ENCODE measurements around the gene APOBR.
A peak's percentile ranks its signal among the peaks of the same experiment; 100 is the strongest.
"Not testable (repeated sequence)": the region's sequence is repeated elsewhere in the genome, so short reads cannot be mapped to it uniquely, and the experiment has no call there.

APOBR gene

DNA sequence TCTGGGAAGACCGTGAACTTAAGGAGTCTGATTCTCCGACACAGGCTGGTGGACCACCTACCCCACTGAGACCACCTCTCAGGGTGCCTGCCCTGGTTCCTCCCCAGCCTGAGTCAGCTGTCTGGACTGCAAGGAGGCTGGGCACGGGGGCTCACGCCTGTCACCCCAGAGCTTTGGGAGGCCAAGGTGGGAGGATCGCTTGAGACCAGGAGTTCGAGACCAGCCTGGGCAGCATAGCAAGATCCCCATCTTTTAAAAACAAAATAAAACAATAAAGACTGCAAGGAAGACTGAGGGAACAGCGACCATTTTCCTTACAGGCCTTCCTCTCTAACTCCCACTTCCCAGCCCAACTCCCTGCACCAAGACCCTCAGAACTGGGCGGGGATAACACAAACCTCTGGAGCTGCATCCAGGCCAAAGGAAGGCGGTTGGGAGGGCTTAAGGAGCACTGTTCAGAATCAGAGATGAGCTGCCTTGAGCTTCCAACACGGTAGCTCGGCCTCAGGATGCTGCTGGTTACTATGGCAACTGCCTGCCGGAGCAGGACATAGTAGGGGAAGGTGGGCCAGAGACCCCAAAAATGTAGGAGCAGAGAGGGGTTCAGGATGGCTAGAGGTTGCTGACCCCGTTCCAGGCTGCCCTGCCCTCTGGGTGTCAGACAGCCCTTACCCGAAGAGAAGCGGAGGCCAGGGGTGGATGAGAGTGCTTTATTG lies 4.4 kb downstream of the APOBR start:
- DNase-seq, result no peak

DNA sequence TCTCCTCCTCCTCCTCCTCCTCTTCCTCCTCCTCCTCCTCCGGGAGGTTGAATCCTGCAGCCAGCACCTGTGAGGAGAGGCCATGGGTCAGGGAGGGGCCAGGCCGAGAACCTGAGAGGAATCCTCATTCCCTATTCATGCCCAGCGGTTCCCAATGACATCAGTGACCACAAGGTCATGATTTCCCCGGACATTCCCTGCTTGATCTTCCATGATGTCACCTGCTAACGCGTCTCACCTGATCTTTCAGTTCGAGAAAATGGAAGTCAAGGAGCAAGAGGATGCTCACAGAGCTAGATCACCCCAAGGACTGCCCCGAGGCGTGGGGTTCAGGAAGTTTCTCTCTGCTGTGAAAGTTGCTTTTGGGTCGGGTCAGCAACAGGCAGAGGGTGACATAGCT lies 5.4 kb downstream of the APOBR start:
- no peak for DNase-seq

DNA sequence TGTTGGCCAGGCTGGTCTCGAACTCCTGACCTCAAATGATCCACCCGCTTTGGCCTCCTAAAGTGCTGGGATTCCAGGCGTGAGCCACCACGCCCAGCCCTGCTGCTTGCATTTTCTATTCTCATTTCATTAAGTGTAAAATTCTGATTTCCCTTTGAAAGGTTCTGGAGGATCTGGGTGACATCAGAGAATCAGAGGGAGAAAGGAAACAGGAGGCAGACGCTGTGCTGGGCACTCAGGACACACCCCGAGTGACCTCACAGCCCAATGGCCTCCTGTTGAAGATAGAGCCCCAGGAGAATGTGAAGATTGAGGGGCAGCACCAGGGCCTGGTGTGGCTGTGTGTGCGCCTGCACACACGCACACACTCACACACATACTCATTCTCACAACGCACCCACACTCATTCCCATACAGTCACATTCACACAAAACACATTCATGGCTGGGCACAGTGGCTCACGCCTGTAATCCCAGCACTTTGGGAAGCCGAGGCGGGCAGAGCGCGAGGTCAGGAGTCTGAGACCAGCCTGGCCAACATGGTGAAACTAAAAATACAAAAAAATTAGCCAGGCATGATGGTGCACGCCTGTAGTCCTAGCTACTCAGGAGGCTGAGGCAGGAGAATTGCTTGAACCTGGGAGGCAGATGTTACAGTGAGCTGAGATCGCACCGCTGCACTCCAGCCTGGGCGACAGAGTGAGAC lies 6.2 kb downstream of the APOBR start:
- not testable (repeated sequence) for DNase-seq

DNA sequence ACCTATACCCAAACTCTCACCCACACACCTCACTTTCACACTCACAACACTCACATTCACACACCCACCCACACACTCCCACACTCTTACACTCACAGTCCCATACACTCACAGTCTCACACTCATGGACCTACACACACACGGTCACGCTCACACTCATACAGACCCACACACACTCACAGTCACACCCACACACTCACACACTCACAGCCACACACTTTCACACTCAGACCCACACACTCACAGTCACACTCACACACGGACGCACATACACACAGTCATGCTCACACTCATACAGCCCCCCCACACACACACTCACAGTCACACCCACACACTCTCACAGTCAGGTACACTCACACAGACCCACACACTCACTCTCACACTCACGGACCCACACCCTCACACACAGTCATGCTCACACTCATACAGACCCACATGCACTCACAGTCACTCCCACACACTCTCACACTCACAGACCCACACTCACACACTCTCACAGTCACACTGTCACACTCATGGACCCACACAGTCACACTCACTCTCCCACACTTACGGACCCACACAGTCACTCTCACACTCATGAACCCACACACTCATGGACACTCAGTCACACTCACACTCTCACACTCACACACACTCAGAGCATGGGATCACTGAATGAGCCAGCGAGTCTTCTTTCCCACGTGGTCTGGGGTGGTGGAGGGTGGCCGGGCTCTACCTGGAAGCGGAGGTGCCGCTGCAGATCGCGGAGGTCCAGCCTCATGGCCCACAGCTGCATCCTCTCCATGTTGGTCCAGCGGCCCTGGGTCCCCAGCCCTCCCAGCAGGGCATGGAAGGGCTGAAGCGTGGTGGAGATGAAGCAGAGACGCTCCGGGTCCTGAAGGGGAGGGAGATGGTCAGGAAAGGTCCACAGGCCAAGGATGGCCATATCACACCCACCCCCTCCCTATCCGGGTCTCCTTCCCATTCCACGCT lies 7.1 kb downstream of the APOBR start:
- no peak for DNase-seq

DNA sequence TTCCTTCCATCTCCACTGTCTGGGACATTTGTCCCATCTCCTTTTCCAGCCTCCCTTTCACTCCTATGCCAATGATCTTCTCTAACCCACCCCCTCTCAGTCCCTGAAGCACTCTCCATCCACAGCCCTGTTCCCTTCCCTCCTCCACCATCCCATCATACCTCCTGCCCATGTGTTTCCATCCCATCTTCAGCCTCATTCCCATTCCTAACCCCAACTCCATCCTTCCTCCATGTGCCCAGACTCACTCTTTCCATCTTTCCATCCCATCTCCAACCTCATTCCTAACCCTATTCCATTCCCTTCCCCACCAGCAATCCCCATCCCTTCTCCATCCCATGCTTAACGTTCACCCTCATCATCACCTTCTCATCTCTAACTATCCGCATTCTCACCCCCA lies 7.8 kb downstream of the APOBR start:
- no peak for DNase-seq

DNA sequence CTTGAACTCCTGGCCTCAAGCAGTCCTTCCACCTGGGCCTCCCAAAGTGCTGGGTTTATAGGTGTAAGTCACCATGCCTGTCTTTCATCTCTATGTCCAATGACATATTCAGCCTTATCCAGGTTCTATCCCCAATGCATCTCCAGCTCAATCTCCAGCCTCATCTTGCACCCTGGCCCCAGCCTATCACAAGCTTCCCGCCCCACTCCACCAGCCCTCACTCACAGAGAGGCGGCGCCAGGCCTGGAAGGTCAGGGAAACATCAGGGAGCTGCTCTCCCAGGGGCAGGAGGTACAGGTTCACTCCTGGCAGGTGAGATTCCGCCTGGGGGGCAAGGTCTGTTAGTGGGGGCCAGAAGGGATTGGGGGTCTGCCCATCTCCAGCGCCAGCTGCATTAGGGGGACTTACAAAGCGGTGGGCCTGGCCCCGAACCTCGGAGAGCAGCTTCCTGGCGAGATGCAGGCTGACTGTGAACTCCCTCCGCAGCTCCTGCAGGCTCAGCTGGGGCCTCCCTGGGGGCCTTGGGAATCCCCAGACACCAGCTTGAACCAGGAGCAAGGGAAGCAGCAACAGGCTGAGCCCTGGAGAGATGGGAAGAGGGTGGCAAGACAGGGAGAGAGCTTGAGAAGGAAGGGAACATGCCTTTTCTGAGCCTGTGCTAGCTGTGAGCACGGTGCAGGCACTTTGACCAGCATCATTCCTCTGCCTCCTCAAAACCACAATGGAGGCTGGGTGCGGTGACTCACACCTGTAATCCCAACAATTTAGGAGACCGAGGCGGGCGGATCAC lies 9.2 kb downstream of the APOBR start:
- no peak for DNase-seq

DNA sequence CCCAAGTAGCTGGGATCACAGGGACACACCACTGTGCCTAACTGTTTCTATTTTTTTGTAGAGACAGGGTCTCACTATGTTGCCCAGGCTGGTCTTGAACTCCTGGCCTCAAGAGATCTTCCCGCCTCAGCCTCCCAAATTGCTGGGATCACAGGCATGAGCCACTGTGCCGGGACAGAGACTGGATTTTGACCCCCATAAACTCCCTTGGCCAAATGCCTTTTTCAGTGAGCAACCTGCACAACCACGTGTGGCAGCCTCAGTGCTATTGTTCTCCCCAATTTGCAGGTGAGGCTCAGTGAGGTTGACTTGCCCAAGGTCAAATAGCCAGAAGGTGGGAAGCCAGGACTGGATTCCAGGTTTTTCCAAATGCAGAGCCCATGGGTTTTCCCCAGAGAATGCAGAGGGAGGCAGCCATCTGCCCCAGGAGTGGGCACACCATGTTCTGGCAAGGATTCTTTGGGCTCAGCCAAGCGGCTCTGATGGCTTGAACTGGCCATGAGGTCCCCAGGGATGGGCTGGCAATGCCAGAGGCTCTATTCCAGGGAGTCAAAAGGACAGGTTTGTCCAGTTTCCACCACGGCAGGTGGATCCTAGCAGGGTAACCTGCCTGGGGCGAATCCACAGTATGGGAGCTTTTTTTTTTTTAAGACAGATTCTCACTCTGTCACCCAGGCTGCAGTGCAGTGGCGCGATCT lies 10.4 kb downstream of the APOBR start:
- peak; percentile 22 for DNase-seq

DNA sequence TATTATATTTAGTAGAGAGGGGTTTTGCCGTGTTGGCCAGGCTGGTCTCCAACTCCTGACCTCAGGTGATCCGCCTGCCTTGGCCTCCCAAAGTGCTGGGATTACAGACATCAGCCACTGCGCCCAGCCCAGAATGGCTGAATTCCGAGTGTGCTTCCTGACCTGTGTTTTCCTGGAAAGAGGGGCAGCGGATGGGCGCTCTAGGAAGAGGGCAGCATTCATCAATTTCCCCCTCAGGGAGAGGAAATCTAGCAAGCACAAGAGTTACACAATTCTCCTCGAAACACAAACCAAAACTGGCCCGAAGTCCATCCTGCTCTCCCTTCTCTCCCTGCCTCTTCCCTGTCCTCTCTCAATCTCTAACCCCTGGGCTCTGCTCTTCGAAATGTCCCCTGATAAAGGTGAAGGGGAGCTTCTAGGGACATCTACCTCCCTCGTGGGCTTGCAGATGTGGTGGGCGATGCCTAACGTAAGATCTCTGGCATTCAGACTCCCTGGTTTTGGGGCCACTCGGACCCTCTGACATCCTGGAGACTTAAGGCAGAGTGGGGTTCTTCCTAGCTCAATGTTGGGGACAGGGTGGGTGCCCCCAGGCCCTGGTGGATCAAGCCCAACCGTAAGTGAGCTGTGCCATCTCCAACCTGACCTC lies 11.2 kb downstream of the APOBR start:
- no peak for DNase-seq

DNA sequence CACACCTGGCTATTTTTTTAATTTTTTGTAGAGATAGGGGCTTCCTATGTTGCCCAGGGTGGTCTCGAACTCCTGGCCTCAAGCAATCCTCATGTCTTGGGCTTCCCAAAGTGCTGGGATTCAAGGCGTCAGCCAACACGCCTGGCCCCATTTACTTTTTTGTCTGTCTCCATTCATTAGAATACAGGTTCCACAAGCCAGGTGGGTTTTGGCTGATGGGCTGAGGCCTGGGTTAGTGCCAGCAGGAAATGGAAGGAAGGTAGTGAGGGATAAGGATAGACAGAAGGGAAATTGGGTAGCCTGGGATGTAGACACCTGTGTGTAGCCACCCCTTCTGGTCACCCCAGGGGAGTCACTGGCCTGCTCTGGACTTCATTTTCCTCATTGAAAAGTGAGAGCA lies 16.6 kb downstream of the APOBR start:
- DNase-seq, result no peak

DNA sequence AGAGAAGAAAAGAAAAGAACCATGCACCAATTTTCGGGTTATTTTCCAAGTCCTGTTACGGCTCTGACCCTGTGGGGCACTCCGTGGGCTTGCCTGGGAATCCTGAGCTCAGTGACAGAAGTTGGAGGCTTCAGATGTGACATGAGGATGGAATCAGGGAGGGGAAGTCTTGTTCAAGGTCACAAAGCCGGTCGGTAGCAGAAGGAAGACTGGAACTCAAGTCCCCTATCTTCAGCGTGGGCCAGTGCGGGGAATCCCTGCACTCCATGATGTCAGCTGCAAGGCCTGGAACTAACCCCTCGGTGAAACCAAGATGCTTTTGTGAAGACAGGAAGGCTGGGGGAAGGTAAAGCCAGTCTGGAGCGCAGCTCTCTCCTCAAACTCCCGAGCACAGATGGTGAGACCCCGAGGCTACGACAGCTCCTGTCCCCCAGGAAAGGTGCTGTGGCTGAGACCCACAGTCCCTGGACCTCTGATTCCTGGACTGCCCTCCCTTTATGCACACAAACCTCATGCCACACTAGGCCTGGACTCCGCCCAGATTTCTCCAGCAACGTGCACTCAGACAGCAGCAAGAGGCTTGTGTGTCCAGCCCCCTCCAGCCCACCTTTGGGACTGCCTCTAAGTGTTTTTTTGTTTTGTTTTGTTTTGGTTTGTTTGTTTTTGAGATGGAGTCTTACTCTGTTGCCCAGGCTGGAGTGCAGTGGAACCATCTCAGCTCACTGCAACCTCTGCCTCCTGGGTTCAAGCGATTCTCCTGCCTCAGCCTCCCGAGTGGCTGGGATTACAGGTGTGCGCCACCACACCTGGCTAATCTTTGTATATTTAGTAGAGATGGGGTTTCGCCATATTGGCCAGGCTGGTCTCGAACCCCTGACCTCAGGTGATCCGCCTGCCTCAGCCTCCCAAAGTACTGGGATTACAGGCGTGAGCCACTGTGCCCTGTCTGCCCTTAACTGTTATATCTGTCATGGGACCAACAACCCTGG lies 17.7 kb downstream of the APOBR start:
- DNase-seq, result no peak

DNA sequence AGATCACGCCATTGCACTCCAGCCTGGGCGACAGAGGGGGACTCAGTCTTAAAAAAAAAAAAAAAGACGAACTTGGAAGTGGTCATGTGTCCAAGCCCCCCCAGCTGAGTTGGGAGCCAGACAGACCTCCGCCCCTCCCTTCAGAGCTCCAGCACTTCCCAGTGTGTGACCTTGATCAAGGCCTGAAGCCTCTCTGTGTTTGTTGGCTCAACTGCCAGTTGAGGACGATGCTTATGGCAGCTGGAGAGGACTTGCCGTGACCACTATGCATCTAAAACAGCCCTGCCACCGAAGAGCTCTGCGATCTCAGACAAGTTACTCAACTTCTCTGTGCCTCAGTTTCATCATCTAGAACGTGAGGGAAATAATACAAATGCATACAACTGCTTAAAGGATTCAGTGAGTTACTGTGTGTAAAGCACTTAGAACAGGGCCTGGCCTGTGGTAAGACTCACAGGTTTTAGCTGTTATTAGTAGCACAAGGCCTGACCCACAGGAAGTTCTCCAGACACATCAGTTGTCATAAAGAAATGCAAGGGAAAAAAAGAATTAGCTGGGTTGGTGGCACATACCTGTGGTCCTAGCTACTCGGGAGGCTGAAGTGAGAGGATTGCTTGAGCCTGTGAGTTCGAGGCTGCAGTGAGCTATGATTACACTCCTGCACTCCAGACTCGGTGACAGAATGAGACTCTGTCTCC lies 19.2 kb downstream of the APOBR start:
- no peak for DNase-seq

DNA sequence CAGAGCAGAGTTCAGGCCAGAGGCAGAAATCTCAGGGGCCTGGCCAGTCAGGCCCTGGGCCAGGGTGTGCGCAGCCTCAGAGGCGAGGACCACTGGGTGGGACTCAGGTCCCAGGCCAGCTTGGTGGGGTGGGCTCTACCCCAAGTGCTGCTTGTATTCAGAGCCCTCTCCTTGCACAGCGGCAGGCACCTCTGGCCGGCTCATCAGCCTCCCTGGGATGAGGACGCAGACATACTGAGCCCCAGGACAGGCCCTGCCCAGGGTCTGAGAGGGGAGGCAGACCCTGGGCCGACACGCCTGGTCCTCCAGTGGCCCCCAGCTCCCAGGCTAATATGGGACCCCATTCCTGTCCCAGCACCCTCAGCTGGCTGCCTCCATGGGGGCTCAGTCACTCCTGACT lies 19.8 kb downstream of the APOBR start:
- no peak for DNase-seq

DNA sequence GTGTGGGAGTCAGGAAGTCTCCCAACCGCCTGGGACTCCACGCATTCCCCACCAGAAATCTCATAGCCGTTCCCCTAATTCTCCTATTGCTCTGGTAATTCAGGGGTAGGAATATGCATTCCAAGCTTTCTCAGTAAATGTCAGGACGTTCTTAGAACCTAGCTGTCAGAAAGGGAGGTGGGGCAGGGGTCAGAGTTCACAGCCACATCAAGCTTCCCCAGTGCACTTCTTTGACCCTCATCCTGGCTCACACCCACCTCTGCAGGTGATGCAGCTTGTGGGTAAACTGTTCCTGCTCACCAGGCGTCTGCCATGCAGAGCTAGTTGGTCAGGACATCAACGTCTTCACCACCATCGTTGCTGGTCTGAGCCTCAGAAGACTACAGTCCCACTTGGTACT lies 26.2 kb downstream of the APOBR start:
- no peak for DNase-seq

DNA sequence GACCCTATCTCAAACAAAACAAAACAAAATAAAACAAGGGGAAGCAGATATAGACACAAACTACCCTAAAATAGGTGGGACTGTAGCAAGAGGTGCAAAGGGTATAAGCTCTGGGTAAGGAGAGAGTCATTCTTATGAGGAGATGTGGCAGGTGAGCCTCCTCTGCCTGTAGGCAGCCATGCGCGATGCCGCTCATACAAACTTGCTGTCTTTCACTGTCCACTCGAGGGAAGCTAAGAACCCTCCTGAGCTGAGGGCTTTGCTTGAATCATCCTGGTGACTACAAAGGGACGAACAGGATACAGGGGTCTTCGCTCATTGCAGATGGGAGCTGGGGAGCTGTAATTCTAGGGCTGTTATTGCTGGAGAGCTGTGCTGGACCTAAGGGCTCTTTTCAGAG lies 27.0 kb downstream of the APOBR start:
- no peak for DNase-seq

DNA sequence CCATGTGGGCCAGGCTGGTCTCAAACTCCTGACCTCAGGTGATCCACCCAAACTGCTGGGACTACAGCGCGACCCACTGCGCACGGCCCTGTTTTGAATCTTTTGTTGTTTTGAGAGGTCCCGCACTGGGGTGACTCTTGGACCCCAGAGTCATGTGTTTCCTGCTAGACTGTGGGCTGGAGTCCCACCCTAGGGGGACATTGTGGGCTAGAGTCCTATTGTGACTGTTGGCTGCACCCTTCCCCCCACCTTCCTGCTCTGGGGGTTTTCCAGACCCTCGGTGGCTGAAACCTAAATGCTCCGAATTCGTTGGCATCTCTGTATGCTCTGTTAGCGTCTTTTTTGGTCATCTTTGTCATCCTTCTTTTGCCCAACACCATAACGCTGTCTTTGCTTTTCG lies 28.3 kb downstream of the APOBR start:
- DNase-seq, result no peak

DNA sequence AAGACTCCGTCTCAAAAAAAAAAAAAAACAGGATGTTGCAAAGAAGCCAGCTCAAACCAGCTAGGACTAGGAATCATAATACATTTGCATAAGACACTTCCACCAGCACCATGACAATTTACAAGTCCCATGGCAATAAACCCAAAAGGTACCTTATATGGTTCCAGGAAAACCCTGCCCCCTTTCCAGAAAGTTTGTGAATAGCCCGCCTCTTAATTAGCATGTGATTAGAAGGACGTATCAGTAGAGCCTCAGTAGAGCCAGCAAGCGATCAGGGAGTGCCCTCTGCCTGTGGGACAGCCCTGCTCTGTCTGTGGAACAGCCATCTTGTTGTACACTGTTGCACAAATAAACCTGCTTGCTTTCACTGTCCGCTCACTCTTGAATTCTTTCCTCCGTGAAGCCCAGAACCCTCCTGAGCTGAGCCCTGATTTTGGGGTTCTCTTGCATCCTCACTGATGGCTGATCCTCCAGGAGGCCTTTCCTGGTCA lies 30.3 kb downstream of the APOBR start:
- DNase-seq, result no peak

DNA sequence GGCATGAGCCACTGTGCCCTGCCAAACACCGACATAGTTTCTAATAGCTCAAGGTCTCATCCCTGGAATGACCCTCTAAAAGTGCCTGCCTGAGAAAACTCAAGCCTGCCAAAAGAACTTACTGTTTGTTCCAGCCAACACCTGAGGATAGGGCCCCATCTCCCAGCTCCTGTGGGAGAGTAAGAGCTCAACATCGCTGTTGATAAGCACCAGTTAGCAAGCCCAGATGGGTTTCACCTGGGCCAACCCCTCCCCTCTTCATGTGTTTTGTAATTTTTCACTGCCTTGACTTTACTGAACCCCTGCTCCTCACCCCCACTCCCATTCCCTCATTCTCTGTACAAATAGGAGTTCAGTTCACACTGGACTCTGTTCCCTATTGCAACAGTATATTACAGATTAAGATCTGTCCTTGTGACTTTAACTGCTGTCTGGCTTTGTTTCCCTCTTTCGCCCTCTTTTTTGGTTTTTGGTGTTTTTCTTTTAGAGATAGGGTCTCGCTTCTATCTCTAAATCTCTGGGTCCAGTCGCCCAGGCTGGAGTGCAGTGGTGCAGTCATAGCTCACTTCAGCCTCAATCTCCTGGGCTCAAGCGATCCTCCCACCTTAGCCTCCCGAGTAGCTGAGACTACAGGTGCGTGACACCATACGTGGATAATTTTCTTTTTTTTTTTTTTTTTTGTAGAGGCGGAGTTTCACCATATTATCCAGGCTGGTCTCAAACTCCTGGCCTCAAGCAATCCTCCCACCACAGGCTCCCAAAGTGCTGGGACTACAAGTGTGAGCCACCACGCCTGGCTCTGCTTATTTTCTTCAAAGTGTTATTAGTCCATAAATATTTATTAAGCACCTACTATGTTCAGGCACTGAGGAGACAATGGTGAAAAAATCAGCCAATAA lies 32.0 kb downstream of the APOBR start:
- no peak for DNase-seq

DNA sequence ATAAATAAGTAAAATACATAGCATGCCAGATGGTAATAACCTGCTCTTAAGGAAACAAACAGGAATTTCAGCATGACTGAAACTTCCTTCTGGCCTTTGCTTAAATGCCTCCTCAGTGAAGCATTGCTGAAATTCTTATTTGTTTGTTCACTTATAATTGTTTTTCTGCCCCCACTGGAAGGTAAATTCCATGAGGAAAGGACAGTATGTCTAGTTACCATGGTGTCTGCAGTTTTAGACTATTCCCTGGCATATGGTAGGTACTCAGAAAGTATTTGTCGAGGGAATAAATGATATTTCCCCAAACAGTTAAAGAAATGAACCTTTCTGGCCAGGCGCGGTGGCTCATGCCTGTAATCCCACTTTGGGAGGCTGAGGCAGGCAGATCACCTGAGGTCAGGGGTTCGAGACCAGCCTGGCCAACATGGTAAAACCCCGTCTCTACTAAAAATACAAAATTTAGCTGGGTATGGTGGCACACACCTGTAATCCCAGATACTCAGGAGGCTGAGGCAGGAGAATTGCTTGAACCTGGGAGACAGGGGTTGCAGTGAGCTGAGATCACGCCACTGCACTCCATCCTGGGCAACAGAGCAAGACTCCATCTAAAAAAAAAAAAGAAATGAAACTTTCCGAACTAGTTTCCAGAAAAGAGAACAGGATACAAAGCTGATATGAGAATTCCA lies 32.8 kb downstream of the APOBR start:
- DNase-seq, result not testable (repeated sequence)
